Adrenal gland (tissue), 5 donors: ENCODE measurements around the gene WEE1.

Experiments used
- POLR2A ChIP-seq, 2 donors: fragments of 450-650 bp; IDR thresholded peaks; one replicate each; pipeline ENCODE4 v1.6.1; 2017; ENCODE audit warnings: antibody characterized with exemption in 2 of 2, mild to moderate bottlenecking in 2 of 2, moderate library complexity in 1 of 2
- TF ChIP-seq, protein P1 (sequence below), 6 experiments: fragments of 450-650 bp in 4 of 6; fragments of 200-600 bp in 2 of 6; sonication (generic) in 1 of 6; IDR thresholded peaks; 1 replicate in 5 of 6; 2 replicates in 1 of 6; pipeline versions ENCODE4 v1.5.1 to v1.8.0; 2016 to 2021; ENCODE audit warnings: antibody characterized with exemption in 6 of 6, mild to moderate bottlenecking in 2 of 6, moderate library complexity in 1 of 6
- donor health status: DM: no; HTN: no; CAD: no.

DNA sequence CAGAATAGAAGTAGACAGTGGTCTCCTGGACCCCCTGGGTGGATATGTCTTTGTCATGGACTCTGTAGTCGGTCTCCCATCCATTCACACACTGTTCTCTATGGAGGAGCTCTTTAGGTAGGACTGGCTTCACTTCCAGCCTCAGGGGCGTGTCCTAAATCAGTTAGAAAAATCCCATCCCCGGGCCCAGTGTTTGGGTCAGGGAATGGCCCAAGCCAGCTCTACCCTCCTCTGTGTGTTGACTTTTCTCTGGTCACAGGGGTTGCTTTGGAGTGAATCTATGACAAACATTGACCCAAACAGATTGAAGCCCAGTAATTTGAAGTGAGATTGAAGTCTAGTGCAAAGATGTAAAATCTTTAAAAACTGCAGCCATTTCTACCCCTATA is 34.0 kb downstream of the WEE1 start:
- TF ChIP-seq, protein P1, sequence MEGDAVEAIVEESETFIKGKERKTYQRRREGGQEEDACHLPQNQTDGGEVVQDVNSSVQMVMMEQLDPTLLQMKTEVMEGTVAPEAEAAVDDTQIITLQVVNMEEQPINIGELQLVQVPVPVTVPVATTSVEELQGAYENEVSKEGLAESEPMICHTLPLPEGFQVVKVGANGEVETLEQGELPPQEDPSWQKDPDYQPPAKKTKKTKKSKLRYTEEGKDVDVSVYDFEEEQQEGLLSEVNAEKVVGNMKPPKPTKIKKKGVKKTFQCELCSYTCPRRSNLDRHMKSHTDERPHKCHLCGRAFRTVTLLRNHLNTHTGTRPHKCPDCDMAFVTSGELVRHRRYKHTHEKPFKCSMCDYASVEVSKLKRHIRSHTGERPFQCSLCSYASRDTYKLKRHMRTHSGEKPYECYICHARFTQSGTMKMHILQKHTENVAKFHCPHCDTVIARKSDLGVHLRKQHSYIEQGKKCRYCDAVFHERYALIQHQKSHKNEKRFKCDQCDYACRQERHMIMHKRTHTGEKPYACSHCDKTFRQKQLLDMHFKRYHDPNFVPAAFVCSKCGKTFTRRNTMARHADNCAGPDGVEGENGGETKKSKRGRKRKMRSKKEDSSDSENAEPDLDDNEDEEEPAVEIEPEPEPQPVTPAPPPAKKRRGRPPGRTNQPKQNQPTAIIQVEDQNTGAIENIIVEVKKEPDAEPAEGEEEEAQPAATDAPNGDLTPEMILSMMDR (IDR thresholded peaks at IDR 0.05): no peak
- no peak for TF ChIP-seq POLR2A (IDR thresholded peaks at IDR 0.05)
